Measurements from ENCODE around the gene TAOK1. TPM values are rescaled to one million over a fixed set of nuclear protein-coding genes. Genes with fewer than 3 reads are reported as not detected.
"Not testable (repeated sequence)": the region's sequence is repeated elsewhere in the genome, so short reads cannot be mapped to it uniquely, and the experiment has no call there.

The TAOK1 gene
- total RNA-seq, 1 experiment from 2014 or later: 64.3 TPM

DNA sequence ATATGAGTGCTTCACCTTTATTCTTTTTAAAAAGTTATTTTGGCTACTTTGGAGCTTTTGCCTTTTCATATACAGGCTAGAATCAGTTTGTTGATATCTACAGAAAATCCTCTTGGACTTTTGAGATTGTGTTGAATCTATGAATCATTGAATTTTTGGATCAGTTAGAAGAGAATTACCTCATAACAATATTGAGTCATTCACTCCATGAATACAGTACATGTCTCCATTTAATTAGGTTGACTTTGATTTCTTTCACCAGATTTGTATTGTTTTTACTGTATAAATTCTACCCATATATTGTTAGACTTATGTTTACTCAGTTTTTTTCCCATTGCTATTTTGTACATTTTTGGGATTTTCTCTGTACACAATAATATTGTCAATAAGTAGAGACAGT lies 54.4 kb downstream of the TAOK1 start:
- DNase-seq (ENCODE audit: low spot score): peak; percentile 23

DNA sequence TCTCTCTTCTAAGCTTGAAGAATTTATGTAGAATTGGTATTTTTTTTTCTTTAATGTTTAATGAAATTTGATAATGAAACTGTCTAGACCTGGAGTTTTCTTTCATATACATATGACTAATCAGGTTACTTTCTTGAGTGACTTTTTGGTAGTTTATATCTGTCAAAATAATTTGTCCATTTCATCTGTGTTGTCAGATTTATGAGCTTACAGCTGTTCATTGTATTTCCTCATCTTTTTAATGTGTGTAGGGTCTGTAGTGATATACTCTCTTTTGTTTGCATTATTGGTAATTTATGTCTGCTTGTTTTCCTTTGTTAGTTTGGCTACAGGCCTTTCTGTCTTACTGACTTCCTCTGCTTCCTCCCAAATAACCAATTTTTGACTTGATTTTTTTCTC lies 55.7 kb downstream of the TAOK1 start:
- no peak for DNase-seq (ENCODE audit: low spot score)

DNA sequence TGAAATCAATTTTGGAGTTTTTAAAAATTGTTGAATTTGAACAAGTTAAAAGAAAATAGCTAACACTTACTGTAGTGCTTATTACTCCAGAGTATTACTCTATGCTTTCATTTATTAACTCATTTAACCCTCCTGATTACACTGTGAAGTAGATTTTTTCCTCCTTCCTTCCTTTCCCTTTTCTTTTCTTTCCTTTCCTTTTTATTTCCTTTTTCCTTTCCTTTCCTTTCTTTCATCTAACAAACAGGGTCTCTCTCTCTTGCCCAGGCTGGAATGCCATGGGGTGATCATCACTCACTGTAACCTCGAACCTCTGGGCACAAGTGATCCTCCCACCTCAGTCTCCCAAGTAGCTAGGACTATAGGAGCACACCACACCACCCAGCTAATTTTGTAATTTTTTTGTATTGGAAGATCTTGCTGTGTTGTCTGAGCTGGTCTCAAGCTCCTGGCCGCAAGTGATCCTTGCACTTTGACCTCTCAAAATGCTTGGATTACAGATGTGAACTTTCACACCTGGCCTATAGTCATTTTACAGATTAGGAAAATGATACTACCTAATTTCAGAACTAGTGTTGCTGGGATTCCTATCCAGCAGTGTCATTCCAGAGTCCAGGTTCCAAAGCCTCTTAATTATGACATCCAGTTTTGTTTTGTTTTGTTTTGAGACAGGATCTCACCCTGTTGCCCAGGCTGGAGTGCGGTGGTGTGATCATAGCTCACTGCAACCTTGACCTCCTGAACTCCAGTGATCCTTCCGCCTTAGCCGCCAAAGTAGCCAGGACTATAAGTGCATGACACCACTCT lies 59.9 kb downstream of the TAOK1 start:
- no peak for DNase-seq (ENCODE audit: low spot score)

DNA sequence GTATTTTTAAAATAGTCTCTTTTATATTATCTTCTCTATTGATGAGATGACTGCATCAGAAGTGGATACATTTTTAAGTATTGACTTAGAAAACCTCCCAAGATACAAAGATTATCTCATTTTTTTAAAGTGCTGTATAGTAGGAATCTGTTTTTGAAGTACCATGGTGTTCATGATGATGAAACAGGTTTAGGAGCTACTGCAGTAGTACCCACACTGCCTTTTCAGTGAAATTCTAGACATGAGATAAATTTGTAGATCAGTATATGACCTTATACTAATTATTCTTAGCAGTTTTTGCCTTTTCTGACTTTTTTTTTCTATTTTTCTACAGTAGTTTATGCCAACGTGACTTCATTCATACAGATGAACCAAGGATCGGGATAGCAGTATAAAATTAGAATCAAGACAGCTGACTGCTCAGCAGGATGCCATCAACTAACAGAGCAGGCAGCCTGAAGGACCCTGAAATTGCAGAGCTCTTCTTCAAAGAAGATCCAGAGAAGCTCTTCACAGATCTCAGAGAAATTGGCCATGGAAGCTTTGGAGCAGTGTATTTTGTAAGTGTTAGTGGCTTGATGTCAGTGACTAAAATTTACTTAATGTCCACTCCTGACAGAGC lies 61.1 kb downstream of the TAOK1 start:
- no peak for DNase-seq (ENCODE audit: low spot score)

DNA sequence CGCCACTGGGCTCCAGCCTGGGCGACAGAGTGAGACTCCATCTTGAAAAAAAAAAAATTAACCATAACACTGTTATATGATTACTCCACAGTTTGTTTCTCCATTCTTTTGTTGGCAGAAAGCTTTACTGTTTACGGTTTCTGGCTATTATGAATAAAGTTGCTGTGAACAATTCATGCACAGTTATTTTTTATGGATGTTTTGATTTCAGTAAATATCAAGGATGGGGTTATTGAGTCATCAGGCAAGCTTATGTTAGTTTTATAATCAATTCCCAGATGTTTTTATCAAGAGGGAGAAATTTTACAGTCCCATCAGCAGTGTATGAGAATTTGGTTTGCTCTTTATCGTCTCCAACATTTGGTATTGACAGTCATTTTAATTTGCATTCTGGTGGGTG lies 67.9 kb downstream of the TAOK1 start:
- DNase-seq (ENCODE audit: low spot score): no peak

DNA sequence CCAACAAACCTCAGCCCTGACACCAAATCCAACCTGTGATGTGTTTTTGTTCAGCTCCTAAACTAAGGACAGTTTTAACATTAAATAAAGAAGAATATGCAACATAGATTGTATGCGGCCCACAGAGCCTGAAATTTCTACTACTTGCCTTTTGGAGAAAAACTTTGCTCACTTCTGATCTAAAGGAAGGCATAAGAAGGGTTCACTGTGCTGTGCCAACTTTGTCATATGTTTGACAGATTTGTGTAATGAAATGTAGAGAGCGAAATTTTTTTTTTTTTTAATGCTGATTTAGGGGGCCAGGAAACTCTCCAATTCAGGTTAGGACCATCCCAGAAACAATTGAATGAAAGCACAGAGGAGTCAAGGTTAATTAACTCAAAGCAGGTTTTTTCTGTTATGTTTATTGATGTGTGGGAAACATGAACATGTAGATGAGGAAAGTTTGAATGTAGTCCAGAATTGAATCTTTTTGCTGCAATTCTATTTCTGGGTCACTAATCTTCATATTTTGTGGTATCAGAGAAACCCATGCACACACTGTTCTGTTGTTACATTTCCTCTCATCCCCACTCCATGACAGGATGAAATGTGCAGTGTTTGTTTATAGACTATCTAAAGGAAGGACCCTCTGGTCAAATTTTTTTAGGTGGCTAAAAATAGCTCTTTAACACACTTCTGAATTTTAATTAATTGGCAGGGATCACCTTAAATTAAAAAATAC lies 71.5 kb downstream of the TAOK1 start:
- no peak for DNase-seq (ENCODE audit: low spot score)

DNA sequence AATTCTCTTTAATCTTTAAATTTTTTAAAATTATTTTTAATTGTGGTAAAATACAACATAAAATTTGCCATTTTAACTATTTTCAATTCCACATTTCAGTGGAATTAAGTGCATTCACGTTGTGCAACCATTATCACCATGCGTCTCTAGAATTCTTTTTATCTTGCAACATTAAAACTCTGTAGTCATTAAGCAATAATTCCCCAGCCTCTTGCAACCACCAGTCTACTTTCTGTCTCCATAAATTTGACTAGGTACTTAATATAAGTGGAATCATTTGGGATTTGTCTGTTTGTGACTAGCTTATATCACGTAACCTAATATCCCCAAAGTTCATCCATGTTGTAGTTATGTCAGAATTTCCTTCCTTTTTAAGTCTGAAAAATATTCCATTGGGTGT lies 79.1 kb downstream of the TAOK1 start:
- no peak for DNase-seq (ENCODE audit: low spot score)

DNA sequence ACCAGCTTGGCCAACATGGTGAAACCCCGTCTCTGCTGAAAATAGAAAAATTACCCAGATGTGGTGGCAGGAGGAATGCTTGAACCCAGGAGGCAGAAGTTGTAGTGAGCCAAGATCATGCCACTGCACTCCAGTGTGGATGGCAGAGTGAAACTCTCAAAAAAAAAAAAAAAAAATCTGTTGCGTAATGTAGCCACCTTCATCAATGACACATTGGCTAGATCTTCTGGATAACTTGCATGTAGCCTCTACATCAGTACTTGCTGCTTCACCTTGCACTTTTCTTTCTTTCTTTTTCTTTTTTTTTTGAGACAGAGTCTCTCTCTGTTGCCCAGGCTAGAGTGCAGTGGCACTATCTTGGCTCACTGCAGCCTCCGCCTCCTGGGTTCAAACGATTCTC lies 83.3 kb downstream of the TAOK1 start:
- not testable (repeated sequence) for DNase-seq (ENCODE audit: low spot score)

DNA sequence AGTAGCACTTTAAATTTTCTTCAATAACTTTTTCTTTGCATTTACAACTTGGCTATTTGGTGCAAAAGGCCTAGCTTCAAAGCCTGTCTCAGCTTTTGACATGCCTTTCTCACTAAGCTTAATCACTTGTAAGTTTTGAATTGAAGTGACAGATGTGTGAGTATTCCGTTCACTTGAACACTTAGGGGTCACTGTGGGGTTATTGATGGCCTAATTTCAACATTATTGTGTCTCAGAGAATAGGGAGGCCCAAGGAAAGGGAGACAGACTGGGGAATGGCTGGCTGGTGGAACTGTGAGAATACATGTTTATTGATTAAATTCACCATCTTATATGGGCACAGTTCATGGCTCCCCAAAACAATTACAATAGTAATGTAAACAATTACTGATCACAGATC lies 84.1 kb downstream of the TAOK1 start:
- DNase-seq (ENCODE audit: low spot score): no peak

DNA sequence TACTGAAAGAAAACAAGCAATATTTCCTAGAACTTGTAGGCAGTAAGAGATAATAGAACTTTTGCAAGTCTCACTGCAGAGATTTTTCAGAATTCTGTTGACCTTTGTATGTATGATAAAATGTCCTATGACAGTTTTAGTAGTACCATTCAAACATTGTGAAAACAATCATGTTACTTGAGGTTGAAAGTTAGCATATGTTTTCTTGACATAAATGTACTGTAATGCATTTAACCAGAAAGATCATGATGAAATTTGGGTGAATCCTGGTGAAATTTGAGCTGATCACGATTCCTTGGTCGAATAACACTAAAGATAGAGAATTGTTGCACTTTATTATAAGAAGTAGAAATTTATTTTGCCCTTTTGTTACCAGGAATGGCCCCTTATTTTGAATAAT lies 85.7 kb downstream of the TAOK1 start:
- no peak for DNase-seq (ENCODE audit: low spot score)

DNA sequence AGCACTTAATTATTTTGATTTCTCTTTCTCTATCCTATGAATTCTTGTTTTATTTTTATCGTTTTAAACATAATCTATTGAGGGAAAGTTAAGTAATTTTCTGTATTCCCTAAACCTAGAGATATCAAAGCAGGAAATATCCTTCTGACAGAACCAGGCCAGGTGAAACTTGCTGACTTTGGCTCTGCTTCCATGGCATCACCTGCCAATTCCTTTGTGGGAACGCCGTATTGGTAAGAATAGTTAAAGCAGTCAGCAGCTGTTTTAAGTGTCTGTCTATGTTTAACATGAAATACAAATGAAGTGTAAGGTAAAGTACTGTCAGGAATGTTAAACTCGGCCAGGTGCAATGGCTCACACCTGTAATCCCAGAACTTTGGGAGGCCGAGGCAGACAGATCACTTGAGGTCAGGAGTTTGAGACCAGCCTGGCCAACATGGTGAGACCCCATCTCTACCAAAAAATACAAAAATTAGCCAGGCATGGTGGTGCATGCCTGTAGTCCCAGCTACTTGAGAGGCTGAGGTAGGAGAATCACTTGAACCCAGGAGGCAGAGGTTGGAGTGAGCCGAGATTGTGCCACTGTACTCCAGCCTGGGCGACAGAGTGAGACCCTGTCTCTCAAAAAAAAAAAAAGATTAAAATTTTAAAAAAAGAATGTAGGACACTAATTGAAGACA lies 90.2 kb downstream of the TAOK1 start:
- not testable (repeated sequence) for DNase-seq (ENCODE audit: low spot score)

DNA sequence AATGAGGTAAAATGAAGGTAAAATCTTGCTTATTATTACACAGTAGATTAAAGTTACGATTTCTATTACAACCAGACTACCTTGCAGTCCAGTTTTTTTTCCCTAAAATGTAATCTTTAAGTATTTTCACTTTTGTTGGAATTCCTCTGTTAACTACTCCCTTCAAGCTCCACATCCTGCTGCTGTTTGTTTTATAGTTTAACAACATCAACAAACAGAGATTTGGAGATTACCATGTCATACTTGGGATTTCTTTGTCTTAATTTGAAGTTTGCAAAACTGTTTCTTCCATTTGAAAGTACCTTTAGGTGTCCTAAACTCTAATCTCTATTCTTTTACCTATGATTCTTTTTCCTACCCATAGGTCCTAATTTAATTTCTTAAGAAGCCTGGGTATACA lies 93.3 kb downstream of the TAOK1 start:
- no peak for DNase-seq (ENCODE audit: low spot score)

DNA sequence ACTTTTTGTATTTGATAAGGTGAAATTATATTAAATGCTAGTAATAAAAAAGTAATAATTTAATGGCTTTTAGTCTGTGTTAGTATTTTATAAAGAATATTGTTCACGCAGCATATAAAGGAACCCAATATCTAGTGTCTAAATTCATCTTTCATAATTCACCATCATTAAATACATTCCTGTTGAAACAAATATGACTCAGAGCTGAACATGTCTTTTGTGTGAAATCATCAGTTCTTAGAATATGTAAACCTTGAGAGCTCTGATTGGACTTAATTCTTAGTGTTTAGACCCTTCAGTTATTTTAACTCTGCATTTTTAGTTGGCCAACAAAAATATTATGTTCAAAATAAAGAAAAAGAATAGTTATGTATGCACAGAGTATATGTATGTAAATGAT lies 104.8 kb downstream of the TAOK1 start:
- peak; percentile 10 for DNase-seq (ENCODE audit: low spot score)

DNA sequence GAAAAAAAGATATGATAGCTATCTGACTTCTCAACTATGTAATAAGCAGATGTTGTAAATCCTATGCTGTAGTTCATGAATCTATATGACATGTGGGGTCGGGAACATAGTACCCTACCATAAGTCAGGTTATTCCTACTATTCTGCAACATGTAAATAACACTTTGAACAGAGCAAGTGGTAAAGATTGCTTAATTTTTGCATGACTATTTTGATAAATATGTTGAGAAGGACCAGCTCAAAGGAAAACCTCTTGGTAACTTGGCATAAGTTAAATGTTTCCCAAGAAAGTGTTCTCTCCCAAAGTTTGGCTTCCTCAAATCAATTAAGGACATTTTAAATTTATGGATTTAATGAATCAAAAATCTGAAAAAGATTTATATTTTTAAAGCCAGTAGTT lies 114.5 kb downstream of the TAOK1 start:
- DNase-seq (ENCODE audit: low spot score): no peak

DNA sequence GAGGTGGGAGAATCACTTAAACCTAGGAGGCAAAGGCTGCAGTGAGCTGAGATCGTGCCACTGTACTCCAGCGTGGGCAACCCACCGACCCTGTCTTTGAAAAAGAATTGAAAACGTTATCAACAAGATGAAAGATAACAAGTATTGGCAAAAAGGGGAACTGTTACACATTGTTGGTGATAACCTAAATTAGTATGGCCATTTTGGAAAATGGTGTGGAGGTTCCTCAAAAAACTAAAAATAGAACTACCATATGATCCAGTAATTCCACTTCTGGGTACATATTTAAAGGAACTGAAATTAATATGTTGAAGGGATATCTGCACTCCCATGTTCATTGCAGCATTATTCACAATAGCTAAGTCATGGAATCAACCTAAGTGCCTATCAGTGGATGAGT lies 115.7 kb downstream of the TAOK1 start:
- no peak for DNase-seq (ENCODE audit: low spot score)

DNA sequence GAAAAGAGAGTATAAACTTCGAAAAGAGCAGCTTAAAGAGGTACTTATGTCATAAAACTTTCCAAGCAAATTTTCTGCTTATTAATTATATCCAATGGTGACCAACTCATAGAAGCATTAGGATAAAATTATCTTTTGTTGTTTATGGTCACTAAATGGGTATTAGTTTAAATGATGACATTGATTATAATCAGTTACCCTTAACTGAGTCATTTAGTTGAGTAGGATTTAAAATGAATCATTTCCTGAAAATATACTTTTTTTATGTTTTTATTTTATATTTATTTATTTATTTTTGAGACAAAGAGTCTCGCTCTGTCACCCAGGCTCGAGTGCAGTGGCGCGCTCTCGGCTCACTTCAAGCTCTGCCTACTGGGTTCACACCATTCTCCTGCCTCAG lies 120.8 kb downstream of the TAOK1 start:
- DNase-seq (ENCODE audit: low spot score): no peak

DNA sequence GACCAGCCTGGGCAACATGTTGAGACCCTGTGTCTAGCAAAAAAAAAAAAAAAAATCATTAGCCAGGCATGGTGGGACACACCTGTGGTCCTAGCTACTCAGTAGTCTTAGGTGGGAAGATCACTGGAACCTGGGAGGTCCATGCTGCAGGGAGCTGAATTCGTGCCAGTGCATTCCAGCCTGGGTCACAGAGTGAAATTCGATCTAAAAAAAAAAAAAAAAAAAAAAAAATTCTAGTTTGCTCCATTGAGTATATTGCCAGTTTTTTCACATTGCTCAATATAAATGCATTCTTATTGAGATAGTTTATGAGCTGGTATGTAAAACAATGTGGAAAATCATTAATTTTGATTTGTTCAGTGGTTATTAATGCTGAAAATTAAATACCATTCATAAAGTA lies 124.6 kb downstream of the TAOK1 start:
- DNase-seq (ENCODE audit: low spot score): no peak

DNA sequence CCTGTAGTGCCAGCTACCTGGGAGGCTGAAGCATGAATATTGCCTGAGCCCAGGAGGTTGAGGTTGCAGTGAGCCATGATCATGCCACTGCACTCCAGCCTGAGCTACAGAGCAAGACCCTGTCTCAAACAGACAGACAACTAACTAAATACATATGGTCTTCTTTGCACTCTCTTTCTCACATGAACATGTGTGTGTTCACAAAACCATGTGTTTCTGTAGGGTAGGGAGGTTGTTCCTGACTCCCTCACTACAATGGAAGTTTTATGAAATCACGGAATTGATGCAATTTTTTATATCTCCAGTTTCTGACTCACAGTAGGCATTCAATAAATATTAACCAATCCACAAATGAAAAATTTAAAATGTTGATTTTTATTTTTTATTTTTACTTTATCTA lies 128.2 kb downstream of the TAOK1 start:
- DNase-seq (ENCODE audit: low spot score): no peak

DNA sequence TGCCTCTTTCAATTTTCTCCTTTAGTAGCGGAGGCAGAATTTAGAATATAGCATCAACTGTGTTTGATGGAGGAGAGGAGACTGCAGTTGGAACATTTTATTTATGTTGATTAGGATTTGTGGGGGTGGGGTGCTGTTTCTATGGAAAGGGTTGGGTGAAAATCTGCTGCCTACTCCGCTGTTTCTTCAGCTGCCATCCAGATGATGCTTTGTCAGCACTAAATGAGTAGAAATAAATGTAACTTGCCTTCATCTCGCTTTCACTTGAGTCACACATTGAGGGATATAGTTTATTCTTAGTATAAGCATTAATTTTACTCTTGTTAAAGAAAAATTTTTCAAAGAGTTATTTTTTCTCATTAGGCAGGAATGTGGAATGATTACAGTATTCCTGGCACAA lies 134.5 kb downstream of the TAOK1 start:
- DNase-seq (ENCODE audit: low spot score): no peak

DNA sequence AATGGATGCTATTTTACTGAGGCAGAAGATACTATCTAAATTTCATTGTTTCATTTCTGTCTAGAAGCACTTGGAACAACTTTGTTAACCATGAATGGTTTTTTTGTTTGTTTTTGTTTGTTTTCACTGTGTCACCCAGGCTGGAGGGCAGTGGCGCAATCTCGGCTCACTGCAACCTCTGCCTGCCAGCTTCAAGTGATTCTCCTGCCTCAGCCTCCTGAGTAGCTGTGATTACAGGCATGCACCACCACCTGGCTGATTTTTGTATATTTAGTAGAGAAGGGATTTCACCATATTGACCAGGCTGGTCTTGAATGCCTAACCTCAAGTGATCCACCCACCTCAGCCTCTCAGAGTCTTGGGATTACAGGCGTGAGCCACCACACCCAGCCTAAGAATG lies 136.2 kb downstream of the TAOK1 start:
- no peak for DNase-seq (ENCODE audit: low spot score)

DNA sequence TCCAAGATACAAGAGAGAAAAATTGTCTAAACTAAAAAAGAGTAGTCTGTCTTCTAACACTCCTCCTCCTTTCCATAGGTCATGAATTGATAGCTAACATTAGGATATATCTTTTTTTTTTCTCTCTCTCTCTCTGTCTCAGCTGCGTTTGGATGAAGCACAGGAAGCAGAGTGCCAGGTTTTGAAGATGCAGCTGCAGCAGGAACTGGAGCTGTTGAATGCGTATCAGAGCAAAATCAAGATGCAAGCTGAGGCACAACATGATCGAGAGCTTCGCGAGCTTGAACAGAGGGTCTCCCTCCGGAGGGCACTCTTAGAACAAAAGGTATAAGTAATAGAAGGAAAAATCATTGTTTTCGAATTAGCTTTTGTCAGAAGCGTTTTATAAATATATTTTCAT lies 143.8 kb downstream of the TAOK1 start:
- DNase-seq (ENCODE audit: low spot score): no peak

DNA sequence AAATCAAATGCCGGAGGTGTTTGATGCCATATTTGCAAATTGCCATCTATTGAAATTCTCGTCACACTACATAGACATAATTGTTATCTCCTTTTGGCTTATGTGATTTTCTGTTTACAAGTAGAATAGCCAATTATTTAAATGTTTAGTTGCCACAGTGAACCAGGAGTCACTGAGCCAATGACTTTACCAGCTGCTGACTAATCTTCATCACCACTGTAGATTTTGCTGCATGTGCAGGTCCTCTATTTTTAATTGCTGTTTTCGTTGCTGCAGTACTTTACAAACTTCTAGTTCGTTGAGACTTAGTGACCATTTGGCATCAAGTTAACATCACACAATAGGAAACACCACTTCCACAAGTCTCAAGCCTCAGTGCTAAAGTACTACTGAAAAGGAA lies 153.9 kb downstream of the TAOK1 start:
- no peak for DNase-seq (ENCODE audit: low spot score)

DNA sequence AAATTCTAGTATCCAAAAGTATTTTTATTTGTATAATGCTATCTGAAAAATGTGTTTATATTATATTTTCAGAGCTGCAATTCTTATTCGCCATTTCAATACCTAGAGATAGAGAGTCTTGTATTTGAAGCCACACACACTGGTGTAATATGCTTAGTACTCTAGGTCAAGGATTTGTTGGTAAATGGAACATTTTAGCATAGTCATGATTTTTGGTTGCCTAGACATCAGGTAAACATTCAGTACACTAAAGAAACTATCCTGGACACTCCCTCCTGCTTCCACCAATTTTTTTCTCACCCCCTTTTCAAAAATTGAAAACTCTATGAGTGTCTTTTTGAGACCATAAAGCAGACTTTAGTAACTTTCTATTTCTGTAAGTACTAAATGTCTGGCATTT lies 155.9 kb downstream of the TAOK1 start:
- DNase-seq (ENCODE audit: low spot score): no peak

All from A172 (cell line).